K562 (cell line): ENCODE results near the gene MED20. TPM values are rescaled to one million over a fixed set of nuclear protein-coding genes. Genes with fewer than 3 reads are reported as not detected.

Experiments used
- ETS1 ChIP-seq: conservative IDR thresholded peaks from 2 replicates; pipeline ENCODE4 v1.6.1; 2011; ENCODE audit warnings: low read depth, mild to moderate bottlenecking, low read length; ENCODE audit not compliant: control insufficient read depth
- ETS2 ChIP-seq: IDR thresholded peaks from 2 replicates; pipeline ENCODE4 v1.6.1; 2016; ENCODE audit warnings: borderline replicate concordance, missing genetic modification characterization, mild to moderate bottlenecking, moderate library complexity, missing compliant biosample characterization; ENCODE audit not compliant: poor library complexity, severe bottlenecking
- ETV1 ChIP-seq: fragments of 450-650 bp; conservative IDR thresholded peaks from 2 replicates; pipeline ENCODE4 v1.6.1; 2016; ENCODE audit warnings: missing genetic modification characterization, control low read depth, low read depth, missing compliant biosample characterization
- GATAD2A ChIP-seq: fragments of 450-650 bp; IDR thresholded peaks from 2 replicates; pipeline ENCODE4 v1.6.1; 2017
- HMGXB4 ChIP-seq: sonication (generic); formaldehyde crosslinking; IDR thresholded peaks from 2 replicates; pipeline ENCODE4 v1.8.1; 2023; ENCODE audit warnings: mild to moderate bottlenecking, missing genetic modification reagents
- KAT8 ChIP-seq: fragments of 450-650 bp; IDR thresholded peaks from 2 replicates; pipeline ENCODE4 v1.6.1; 2016; ENCODE audit warnings: low read depth, mild to moderate bottlenecking
- NFXL1 ChIP-seq: fragments of 450-650 bp; formaldehyde crosslinking; IDR thresholded peaks from 2 replicates; pipeline ENCODE4 v1.4.0; 2021; ENCODE audit warnings: mild to moderate bottlenecking
- SLC30A9 ChIP-seq: fragments of 250-450 bp; sonication (Bioruptor Pico); IDR thresholded peaks from 2 replicates; pipeline ENCODE4 v1.8.0; 2022; ENCODE audit warnings: mild to moderate bottlenecking, moderate library complexity
- SMAD4 ChIP-seq: fragments of 250-450 bp; sonication (Bioruptor Pico); conservative IDR thresholded peaks from 2 replicates; pipeline ENCODE4 v1.8.0; 2021; ENCODE audit warnings: inconsistent platforms, mild to moderate bottlenecking, moderate library complexity
- SMARCE1 ChIP-seq: fragments of 450-650 bp; IDR thresholded peaks from 2 replicates; pipeline ENCODE4 v1.7.1; 2016; ENCODE audit warnings: mild to moderate bottlenecking
- ZNF12 ChIP-seq: sonication (generic); formaldehyde crosslinking; IDR thresholded peaks from 2 replicates; pipeline ENCODE4 v1.4.0; 2020; ENCODE audit warnings: mild to moderate bottlenecking, missing genetic modification reagents
- ZNF134 ChIP-seq: fragments of 250-450 bp; sonication (Bioruptor Pico); conservative IDR thresholded peaks from 2 replicates; pipeline ENCODE4 v1.4.0; 2020
- ZNF644 ChIP-seq: fragments of 200-800 bp; sonication (Bioruptor generic); IDR thresholded peaks from 2 replicates; pipeline ENCODE4 v1.6.1; 2016; ENCODE audit warnings: low read depth, missing genetic modification characterization, missing compliant biosample characterization
- polyA plus RNA-seq, 8 experiments: library from polyadenylated mRNA; depleted of rRNA in 4 of 8; stranded (reverse) in 5 of 8; unstranded in 3 of 8; fragments of >200 nt; fragmentation: Nextera tagmentation in 2 of 8; fragmentation: Illumina TruSeq in 1 of 8; extraction: Ambion mirVana in 2 of 8; extraction: Trizol in 1 of 8; gene quantifications; 2 replicates each; pipeline versions ENCODE4 v1.2.1 to v1.2.3, GENCODE V29; 2011 to 2014; ENCODE audit warnings: inconsistent platforms in 1 of 8, missing spikeins in 1 of 8
- total RNA-seq, 7 experiments: library from RNA; depleted of rRNA in 6 of 7; stranded (reverse); fragments of >200 nt in 6 of 7; fragmentation: Illumina TruSeq in 2 of 7; extraction: Trizol in 2 of 7; gene quantifications; 2 replicates each; pipeline versions ENCODE4 v1.2.1 to v1.2.3, GENCODE V29; 2011 to 2021; ENCODE audit warnings: low replicate concordance in 1 of 7
- TF ChIP-seq, protein P1 (sequence below): fragments of 250-450 bp; sonication (Bioruptor Pico); IDR thresholded peaks from 2 replicates; pipeline ENCODE4 v1.4.0; 2020; ENCODE audit warnings: mild to moderate bottlenecking, moderate library complexity
- TF ChIP-seq, protein P2 (sequence below), 2 experiments: fragments of 450-650 bp; IDR thresholded peaks; 2 replicates each; pipeline ENCODE4 v1.6.1; 2016
- TF ChIP-seq, protein P3 (sequence below): sonication (generic); formaldehyde crosslinking; IDR thresholded peaks from 2 replicates; pipeline ENCODE4 v1.5.0; 2020; ENCODE audit warnings: missing genetic modification reagents
- TF ChIP-seq, protein P4 (sequence below): sonication (generic); formaldehyde crosslinking; IDR thresholded peaks from 2 replicates; pipeline ENCODE4 v1.9.0; 2022; ENCODE audit warnings: mild to moderate bottlenecking, missing genetic modification reagents

The MED20 gene
- total and polyA plus RNA-seq, 9 of the 15 experiments (the other 6 are each of a cell fraction or from before 2014, with no cell fraction given), result 27.3 to 80.9 (median 46.0) TPM

DNA sequence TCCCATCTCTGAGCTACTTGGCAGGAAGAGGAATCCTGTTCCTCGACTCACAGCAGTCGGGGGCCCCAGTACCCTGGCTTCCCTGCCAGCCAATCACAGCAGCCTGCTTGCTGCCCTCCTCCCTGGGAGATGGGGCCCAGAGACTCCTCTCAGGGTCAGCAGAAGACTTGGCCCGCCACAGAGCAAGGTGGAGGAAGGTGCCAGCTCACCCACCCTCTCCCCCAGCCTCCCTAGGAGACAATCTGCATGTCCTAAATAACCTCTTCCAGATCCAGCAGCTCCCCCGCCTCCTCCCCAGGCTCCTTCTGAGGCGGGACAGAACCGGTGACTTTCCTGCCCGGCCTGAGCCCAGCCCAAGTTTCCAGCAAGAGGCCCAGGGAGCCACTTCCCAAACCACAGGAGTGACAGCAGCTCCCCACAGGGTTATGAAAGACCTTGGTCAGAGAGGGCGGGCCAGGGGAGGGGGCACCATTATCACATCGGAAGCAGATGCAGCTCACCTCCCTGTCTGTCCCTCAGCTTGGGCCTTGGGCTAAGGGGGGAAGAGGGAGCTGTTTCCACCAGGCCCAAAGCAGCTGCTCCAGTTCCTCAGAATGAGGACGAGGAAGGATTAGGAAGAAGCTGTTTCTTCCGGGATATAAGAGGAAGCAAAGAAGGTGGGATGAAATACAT, 18.4 kb upstream of the MED20 start (continued):
- TF ChIP-seq ETS1, result 0 out of 2 replicates have a peak, but pooled peaks have one; percentile 2
- 0 out of 2 replicates have a peak, but pooled peaks have one; percentile 35 for TF ChIP-seq ZNF134 (CRISPR knock-in tag)
- no peak for TF ChIP-seq ZNF644 (tag)
- TF ChIP-seq SMAD4 (CRISPR knock-in tag), result peak; percentile 87
- TF ChIP-seq KAT8, result no peak
- TF ChIP-seq, protein P1, sequence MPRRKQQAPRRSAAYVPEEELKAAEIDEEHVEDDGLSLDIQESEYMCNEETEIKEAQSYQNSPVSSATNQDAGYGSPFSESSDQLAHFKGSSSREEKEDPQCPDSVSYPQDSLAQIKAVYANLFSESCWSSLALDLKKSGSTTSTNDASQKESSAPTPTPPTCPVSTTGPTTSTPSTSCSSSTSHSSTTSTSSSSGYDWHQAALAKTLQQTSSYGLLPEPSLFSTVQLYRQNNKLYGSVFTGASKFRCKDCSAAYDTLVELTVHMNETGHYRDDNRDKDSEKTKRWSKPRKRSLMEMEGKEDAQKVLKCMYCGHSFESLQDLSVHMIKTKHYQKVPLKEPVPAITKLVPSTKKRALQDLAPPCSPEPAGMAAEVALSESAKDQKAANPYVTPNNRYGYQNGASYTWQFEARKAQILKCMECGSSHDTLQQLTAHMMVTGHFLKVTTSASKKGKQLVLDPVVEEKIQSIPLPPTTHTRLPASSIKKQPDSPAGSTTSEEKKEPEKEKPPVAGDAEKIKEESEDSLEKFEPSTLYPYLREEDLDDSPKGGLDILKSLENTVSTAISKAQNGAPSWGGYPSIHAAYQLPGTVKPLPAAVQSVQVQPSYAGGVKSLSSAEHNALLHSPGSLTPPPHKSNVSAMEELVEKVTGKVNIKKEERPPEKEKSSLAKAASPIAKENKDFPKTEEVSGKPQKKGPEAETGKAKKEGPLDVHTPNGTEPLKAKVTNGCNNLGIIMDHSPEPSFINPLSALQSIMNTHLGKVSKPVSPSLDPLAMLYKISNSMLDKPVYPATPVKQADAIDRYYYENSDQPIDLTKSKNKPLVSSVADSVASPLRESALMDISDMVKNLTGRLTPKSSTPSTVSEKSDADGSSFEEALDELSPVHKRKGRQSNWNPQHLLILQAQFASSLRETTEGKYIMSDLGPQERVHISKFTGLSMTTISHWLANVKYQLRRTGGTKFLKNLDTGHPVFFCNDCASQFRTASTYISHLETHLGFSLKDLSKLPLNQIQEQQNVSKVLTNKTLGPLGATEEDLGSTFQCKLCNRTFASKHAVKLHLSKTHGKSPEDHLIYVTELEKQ, result no peak
- TF ChIP-seq, protein P2, sequence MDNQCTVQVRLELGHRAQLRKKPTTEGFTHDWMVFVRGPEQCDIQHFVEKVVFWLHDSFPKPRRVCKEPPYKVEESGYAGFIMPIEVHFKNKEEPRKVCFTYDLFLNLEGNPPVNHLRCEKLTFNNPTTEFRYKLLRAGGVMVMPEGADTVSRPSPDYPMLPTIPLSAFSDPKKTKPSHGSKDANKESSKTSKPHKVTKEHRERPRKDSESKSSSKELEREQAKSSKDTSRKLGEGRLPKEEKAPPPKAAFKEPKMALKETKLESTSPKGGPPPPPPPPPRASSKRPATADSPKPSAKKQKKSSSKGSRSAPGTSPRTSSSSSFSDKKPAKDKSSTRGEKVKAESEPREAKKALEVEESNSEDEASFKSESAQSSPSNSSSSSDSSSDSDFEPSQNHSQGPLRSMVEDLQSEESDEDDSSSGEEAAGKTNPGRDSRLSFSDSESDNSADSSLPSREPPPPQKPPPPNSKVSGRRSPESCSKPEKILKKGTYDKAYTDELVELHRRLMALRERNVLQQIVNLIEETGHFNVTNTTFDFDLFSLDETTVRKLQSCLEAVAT (IDR thresholded peaks at IDR 0.05), result peak in 1 of 2 experiments; percentile 94; a peak in 2 of 4 replicates
- TF ChIP-seq, protein P3, sequence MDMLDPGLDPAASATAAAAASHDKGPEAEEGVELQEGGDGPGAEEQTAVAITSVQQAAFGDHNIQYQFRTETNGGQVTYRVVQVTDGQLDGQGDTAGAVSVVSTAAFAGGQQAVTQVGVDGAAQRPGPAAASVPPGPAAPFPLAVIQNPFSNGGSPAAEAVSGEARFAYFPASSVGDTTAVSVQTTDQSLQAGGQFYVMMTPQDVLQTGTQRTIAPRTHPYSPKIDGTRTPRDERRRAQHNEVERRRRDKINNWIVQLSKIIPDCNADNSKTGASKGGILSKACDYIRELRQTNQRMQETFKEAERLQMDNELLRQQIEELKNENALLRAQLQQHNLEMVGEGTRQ (CRISPR knock-in tag), result no peak
- 0 out of 2 replicates have a peak, but pooled peaks have one; percentile 74 for TF ChIP-seq GATAD2A
- no peak for TF ChIP-seq ZNF12 (CRISPR knock-in tag)
- TF ChIP-seq HMGXB4 (CRISPR knock-in tag), result no peak
- TF ChIP-seq, protein P4, sequence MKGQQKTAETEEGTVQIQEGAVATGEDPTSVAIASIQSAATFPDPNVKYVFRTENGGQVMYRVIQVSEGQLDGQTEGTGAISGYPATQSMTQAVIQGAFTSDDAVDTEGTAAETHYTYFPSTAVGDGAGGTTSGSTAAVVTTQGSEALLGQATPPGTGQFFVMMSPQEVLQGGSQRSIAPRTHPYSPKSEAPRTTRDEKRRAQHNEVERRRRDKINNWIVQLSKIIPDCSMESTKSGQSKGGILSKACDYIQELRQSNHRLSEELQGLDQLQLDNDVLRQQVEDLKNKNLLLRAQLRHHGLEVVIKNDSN (CRISPR knock-in tag), result no peak
- no peak for TF ChIP-seq NFXL1 (CRISPR knock-in tag)
- no peak for TF ChIP-seq ETS2
- TF ChIP-seq SMARCE1, result peak; percentile 66; the same call in 1 of the 2 replicates
- no peak for TF ChIP-seq SLC30A9 (CRISPR knock-in tag)
- peak; percentile 94 for TF ChIP-seq ETV1 (tag)
